T-cell (primary cell): ENCODE data around the gene SLFNL1. TPM values are rescaled to one million over a fixed set of nuclear protein-coding genes. Genes with fewer than 3 reads are reported as not detected.

ENCODE experiments used
- ATAC-seq, 4 experiments: fragments of 200-7000 bp in 3 of 4; fragments of 150-1000 bp in 1 of 4; cut with Tn5 transposase; replicated peaks in 1 of 4; 1 replicate in 3 of 4; 2 replicates in 1 of 4; pipeline ENCODE4 v1.10.0; 2021; ENCODE audit warnings: moderate library complexity in 3 of 4, mild to moderate bottlenecking in 2 of 4, moderate number of reproducible peaks in 1 of 4
- CTCF ChIA-PET, 2 donors: fragments of 300-600 bp; sonication (Branson Sonifier 250); formaldehyde crosslinking; loops; one replicate each; lab custom pipeline; 2022; ENCODE audit warnings: antibody characterized with exemption in 2 of 2; lab: Charles Lee
- POLR2A ChIA-PET, 2 donors: fragments of 300-600 bp; sonication (Branson Sonifier 250); formaldehyde crosslinking; loops; one replicate each; lab custom pipeline; 2022; ENCODE audit warnings: antibody characterized with exemption in 2 of 2; lab: Charles Lee
- DNase-seq, 35 experiments: peaks; one replicate each; pipeline versions ENCODE4 v3.0.0 to v3.0.0-alpha.2; 2013 to 2023
- H3K27ac ChIP-seq: one replicate; pipeline ENCODE4 v1.5.1; 2013; ENCODE audit warnings: low read length
- H3K27me3 ChIP-seq, 2 experiments: replicated peaks in 1 of 2; 1 replicate in 1 of 2; 2 replicates in 1 of 2; pipeline versions ENCODE4 v1.6.1 to v1.7.0; 2013; ENCODE audit warnings: low read length in 1 of 2, mixed read lengths in 1 of 2; ENCODE audit not compliant: control insufficient read depth in 2 of 2, insufficient read depth in 2 of 2; ENCODE audit errors: extremely low read depth in 1 of 2
- H3K36me3 ChIP-seq, 2 donors: 1 replicate in 1 of 2; 2 replicates in 1 of 2; pipeline versions ENCODE4 v1.6.1 to v1.7.0; 2013; ENCODE audit warnings: low read length in 1 of 2; ENCODE audit not compliant: control insufficient read depth in 2 of 2, insufficient read depth in 1 of 2; ENCODE audit errors: extremely low read depth in 1 of 2
- H3K4me1 ChIP-seq, 2 experiments: 1 replicate in 1 of 2; 2 replicates in 1 of 2; pipeline versions ENCODE4 v1.6.1 to v1.7.0; 2013; ENCODE audit warnings: low read length in 2 of 2, mixed read lengths in 1 of 2; ENCODE audit not compliant: insufficient read depth in 2 of 2, control insufficient read depth in 1 of 2; ENCODE audit errors: extremely low read depth in 1 of 2
- H3K4me3 ChIP-seq, 2 donors: 1 replicate in 1 of 2; 2 replicates in 1 of 2; pipeline versions ENCODE4 v1.5.1 to v1.7.0; 2013; ENCODE audit warnings: mild to moderate bottlenecking in 2 of 2, low read length in 1 of 2, moderate library complexity in 1 of 2; ENCODE audit not compliant: control insufficient read depth in 1 of 2; ENCODE audit errors: extremely low read depth in 1 of 2
- H3K9me3 ChIP-seq: 2 replicates; pipeline ENCODE4 v1.7.0; 2013
- H3K27ac Mint-ChIP-seq, 2 donors: one replicate each; pipeline ENCODE4 v1.8.0; 2020 to 2021; ENCODE audit warnings: mild to moderate bottlenecking in 2 of 2, mixed read lengths in 2 of 2
- H3K27me3 Mint-ChIP-seq, 2 donors: one replicate each; pipeline ENCODE4 v1.8.0; 2021 to 2022; ENCODE audit warnings: mixed read lengths in 2 of 2
- H3K36me3 Mint-ChIP-seq: one replicate; pipeline ENCODE4 v1.8.0; 2021; ENCODE audit warnings: mixed read lengths
- H3K4me1 Mint-ChIP-seq, 3 donors: one replicate each; pipeline ENCODE4 v1.8.0; 2020 to 2022; ENCODE audit warnings: mixed read lengths in 3 of 3, mild to moderate bottlenecking in 1 of 3
- H3K4me3 Mint-ChIP-seq, 3 donors: one replicate each; pipeline ENCODE4 v1.8.0; 2020 to 2022; ENCODE audit warnings: mild to moderate bottlenecking in 3 of 3, mixed read lengths in 3 of 3, moderate library complexity in 3 of 3
- H3K9me3 Mint-ChIP-seq, 3 donors: one replicate each; pipeline ENCODE4 v1.8.0; 2020 to 2022; ENCODE audit warnings: mixed read lengths in 3 of 3
- WGBS: methylation state at CpG from one replicate; pipeline ENCODE4 v1.1.5; 2013; ENCODE audit warnings: missing lambda C conversion rate; ENCODE audit not compliant: insufficient coverage; 5-methylcytosine and 5-hydroxymethylcytosine counted together
- total RNA-seq, 35 experiments: library from RNA in 6 of 35; stranded (reverse) in 6 of 35; fragments of 120-200 nt in 1 of 35; gene quantifications; one replicate each; pipeline versions ENCODE4 v1.2.1 to v1.2.4 and lab custom pipeline; 2013 to 2026

The SLFNL1 gene
- total RNA-seq, 5 donors from 2014 or later (not counting 1 experiment from before 2014, with no cell fraction given): 0.25 to 0.98 (median 0.82) TPM

DNA sequence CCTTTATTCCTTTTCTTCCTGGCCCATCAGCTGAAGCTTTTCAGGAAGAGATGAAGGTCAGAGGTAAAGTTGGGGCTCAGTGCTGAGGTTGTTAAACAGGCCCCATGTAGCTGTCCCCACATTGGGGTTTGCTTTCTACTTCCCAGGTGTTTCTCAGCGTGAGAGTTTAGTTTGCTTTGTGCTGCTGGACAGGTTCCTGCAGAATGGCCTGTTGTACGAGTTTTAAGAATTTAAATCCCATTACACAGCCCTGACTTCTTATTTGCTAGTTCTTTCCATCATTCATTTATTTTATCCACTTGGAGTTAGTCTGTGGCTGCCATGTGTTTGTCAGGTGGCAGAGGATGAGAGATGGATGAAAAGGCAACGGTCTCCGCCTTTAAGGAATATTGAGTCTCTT is 22.9 kb downstream of the SLFNL1 start:
- Histone ChIP-seq H3K4me3 (no peak overlapping the region), H3K27me3 (no peaks in the 10 kb centered on the region), H3K36me3 (peaks cover 20 to 71% of the 10 kb centered on the region in 2 donors), H3K4me1 (peaks cover 5 to 9% of the 10 kb centered on the region in 2 experiments), H3K27ac (no peak overlapping the region), H3K9me3 (no peaks in the 10 kb centered on the region)
- no peak for ATAC-seq
- H3K4me1 Mint-ChIP-seq: peaks cover 14 to 19% (median 18%) of the 10 kb centered on the region in 3 donors
- DNase-seq: no peak
- 94% methylated on average over 2 of the region's 4 CpGs for WGBS
- no peak overlapping the region for H3K4me3 Mint-ChIP-seq
- ChIA-PET POLR2A (no interaction called here), CTCF (no interaction called here)
- no peak overlapping the region for H3K27ac Mint-ChIP-seq
- peaks cover 58% of the 10 kb centered on the region for H3K36me3 Mint-ChIP-seq
- H3K27me3 Mint-ChIP-seq: no peaks in the 10 kb centered on the region
- no peaks in the 10 kb centered on the region for H3K9me3 Mint-ChIP-seq

DNA sequence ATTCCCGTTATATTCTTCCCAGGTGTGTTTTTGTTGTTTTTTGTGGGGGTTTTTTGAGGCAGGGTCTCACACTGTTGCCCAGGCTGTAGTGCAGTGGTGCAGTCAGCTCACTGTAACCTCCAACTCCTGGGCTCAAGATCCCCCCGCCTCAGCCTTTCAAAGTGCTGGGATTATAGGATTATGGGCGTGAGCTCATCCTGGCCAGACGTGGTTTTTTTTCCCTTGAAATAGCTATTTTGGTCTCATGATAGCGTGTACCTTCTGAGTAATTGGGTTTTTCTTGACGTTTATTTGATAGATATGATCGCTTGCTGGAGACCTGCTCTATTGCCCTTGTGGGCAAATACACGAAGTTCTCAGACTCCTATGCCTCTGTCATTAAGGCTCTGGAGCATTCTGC is 24.4 kb downstream of the SLFNL1 start:
- Mint-ChIP-seq H3K36me3 (peaks cover 56% of the 10 kb centered on the region), H3K4me3 (no peak overlapping the region), H3K4me1 (peaks cover 0 to 4% (median 3%) of the 10 kb centered on the region in 3 donors), H3K9me3 (no peaks in the 10 kb centered on the region), H3K27ac (no peak overlapping the region), H3K27me3 (no peaks in the 10 kb centered on the region)
- DNase-seq: no peak
- Histone ChIP-seq H3K27ac (no peak overlapping the region), H3K4me3 (no peak overlapping the region), H3K27me3 (no peaks in the 10 kb centered on the region), H3K36me3 (peaks cover 20 to 78% of the 10 kb centered on the region in 2 donors), H3K4me1 (no peaks in the 10 kb centered on the region), H3K9me3 (no peaks in the 10 kb centered on the region)
- WGBS: 88% methylated on average over 4 of the region's 8 CpGs
- CTCF ChIA-PET: interaction anchor here in 1 of 2 donors (0.6 to 1.2 kb wide), 2 partner anchors 10 to 753 kb away, joined by 3 read pairs; no protein-coding TSS in a partner anchor
- no peak for ATAC-seq
- POLR2A ChIA-PET: no interaction called here

DNA sequence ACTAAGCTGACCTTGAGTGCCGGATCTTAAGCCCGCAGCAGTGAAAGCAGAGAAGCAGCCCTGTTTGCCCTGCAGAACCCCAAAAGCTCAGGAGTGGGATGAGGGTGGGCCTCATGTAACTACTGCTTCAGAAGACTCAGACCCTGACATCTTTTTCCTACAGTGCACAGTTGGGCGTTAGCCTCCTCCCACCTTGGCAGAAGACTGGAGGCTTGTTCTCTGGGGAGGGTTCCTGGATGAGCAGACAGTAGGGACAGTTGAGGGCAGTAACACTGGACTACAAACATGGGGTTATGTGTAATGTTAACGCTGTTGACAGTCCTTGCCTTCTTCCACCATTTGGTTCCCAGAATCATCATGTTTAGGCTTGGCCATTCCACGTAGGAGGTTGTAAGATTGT is 32.5 kb downstream of the SLFNL1 start:
- Mint-ChIP-seq H3K4me3 (no peak overlapping the region), H3K27ac (no peak overlapping the region), H3K27me3 (no peaks in the 10 kb centered on the region), H3K36me3 (peaks cover 81% of the 10 kb centered on the region), H3K4me1 (peaks cover 0 to 1% (median 0%) of the 10 kb centered on the region in 3 donors), H3K9me3 (no peaks in the 10 kb centered on the region)
- POLR2A ChIA-PET: no interaction called here
- CTCF ChIA-PET: no interaction called here
- H3K9me3 ChIP-seq: no peaks in the 10 kb centered on the region
- no CpG with 5 or more reads among the region's 5 CpGs for WGBS
- H3K4me3 ChIP-seq: no peak overlapping the region
- no peak for ATAC-seq
- no peak for DNase-seq
- no peak overlapping the region for H3K27ac ChIP-seq
- no peaks in the 10 kb centered on the region for H3K27me3 ChIP-seq
- peaks cover 7 to 81% of the 10 kb centered on the region in 2 donors for H3K36me3 ChIP-seq
- H3K4me1 ChIP-seq: no peaks in the 10 kb centered on the region

DNA sequence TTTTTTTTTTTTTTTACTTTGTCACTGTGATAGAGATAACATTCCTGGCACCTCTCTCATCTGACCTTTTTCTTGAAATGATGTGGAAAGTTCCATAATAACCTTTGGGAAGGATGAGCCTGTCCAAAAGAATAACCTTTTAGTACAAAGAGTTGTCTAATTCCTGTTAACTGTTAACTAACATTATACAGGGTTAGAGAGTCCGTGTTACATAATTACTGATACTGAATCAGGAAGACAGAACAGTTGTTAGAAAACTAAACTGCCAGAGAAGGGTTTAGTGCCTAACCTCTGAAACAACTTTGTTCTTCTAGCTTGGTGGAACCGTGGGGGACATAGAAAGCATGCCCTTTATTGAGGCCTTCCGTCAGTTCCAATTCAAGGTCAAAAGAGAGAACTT is 33.2 kb downstream of the SLFNL1 start:
- peaks cover 7 to 81% of the 10 kb centered on the region in 2 donors for H3K36me3 ChIP-seq
- no peaks in the 10 kb centered on the region for H3K27me3 ChIP-seq
- no peak for DNase-seq
- no peak overlapping the region for H3K27ac ChIP-seq
- Mint-ChIP-seq H3K27ac (peak overlapping the region in 1 of 2 donors; percentile 2), H3K9me3 (no peaks in the 10 kb centered on the region), H3K27me3 (no peaks in the 10 kb centered on the region), H3K4me1 (peaks cover 0 to 5% (median 1%) of the 10 kb centered on the region in 3 donors), H3K4me3 (no peak overlapping the region), H3K36me3 (peaks cover 84% of the 10 kb centered on the region)
- no peak overlapping the region for H3K4me3 ChIP-seq
- no peaks in the 10 kb centered on the region for H3K9me3 ChIP-seq
- POLR2A ChIA-PET: no interaction called here
- H3K4me1 ChIP-seq: no peaks in the 10 kb centered on the region
- CTCF ChIA-PET: no interaction called here
- no CpG with 5 or more reads among the region's 3 CpGs for WGBS
- no peak for ATAC-seq

DNA sequence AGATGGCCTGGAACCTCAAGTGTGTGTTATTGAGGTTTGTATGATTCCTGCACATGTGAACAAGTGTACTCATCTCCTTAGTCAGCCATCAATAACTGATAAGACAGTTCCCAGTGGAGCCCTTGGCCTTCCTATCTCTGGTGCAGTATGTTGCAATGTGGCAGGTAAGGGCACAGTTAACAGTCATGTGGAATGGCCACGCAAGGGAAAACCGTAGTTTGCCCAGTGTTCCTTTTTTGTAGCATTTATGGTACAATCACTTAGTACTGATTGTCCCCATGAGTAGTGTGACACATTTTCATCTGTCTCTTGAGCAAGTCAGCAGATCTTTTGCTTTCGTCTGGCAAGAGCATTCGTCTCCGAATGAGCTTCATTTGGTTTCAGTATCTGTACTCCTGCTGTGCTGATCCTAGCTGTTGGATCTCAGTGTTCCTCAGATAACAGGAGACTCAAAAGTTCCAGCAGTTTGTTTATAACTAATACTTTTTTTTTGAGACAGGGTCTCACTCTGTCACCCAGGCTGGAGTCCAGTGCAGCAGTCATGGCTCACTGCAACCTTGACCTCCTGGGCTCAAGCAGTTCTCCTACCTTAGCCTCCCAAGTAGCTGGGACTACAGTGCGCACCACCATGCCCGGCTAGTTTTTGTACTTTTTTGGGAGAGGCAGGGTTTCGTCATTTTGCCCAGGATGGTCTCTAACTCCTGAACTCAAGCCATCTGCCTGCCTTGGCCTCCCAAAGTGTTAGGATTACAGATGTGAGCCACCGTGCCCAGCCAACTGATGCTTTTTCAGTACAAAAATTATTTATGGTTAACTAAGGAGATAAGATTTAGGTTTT is 33.9 kb downstream of the SLFNL1 start:
- DNase-seq: no peak
- Mint-ChIP-seq H3K27me3 (no peaks in the 10 kb centered on the region), H3K4me3 (no peak overlapping the region), H3K36me3 (peaks cover 86% of the 10 kb centered on the region), H3K4me1 (peaks cover 0 to 7% (median 3%) of the 10 kb centered on the region in 3 donors), H3K27ac (no peak overlapping the region), H3K9me3 (no peaks in the 10 kb centered on the region)
- Histone ChIP-seq H3K36me3 (peaks cover 7 to 77% of the 10 kb centered on the region in 2 donors), H3K27me3 (no peaks in the 10 kb centered on the region), H3K9me3 (no peaks in the 10 kb centered on the region), H3K27ac (no peak overlapping the region), H3K4me3 (no peak overlapping the region), H3K4me1 (no peaks in the 10 kb centered on the region)
- 98% methylated on average over 5 of the region's 9 CpGs for WGBS
- CTCF ChIA-PET: no interaction called here
- POLR2A ChIA-PET: no interaction called here
- ATAC-seq: no peak

DNA sequence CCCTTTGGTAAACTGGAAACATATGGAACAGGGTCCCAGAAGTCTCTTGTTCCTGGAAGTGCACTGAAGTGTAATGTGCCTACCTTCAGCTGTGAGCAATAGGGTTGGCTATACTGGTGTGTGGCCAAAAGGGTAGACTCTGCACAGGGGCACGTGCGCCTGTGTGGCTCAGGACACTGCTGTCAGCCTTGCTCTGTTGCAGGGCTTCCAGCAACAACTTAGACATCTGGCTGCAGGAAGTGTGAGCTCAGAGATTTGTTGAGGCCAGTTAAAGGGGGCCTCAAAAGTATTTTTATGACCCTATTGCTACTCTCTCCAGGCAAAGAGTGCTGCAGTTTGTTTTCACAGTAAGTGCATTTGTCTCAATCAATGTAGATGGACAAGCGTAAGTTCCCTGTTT is 34.6 kb downstream of the SLFNL1 start:
- Mint-ChIP-seq H3K9me3 (no peaks in the 10 kb centered on the region), H3K4me3 (no peak overlapping the region), H3K4me1 (peaks cover 4 to 15% (median 9%) of the 10 kb centered on the region in 3 donors), H3K27ac (no peak overlapping the region), H3K27me3 (no peaks in the 10 kb centered on the region), H3K36me3 (peaks cover 81% of the 10 kb centered on the region)
- Histone ChIP-seq H3K27me3 (no peaks in the 10 kb centered on the region), H3K4me3 (no peak overlapping the region), H3K4me1 (peaks cover 0 to 2% of the 10 kb centered on the region in 2 experiments), H3K36me3 (peaks cover 4 to 72% of the 10 kb centered on the region in 2 donors), H3K9me3 (no peaks in the 10 kb centered on the region), H3K27ac (no peak overlapping the region)
- no peak for ATAC-seq
- ChIA-PET CTCF (interaction anchor here in 1 of 2 donors (1.0 to 1.1 kb wide), 2 partner anchors 10 to 17 kb away, joined by 3 to 4 read pairs; no protein-coding TSS in a partner anchor), POLR2A (interaction anchor here in 1 of 2 donors (0.7 kb wide), 1 partner anchor 81 kb away, joined by 8 read pairs; no protein-coding TSS in a partner anchor)
- DNase-seq: no peak
- 100% methylated on average over 2 of the region's 3 CpGs for WGBS
